Prostate gland (tissue), 2 donors: Measurements from ENCODE around the gene CAMK2N1. TPM values are rescaled to one million over a fixed set of nuclear protein-coding genes. Genes with fewer than 3 reads are reported as not detected.

Experiments used
- DNase-seq: peaks from one replicate; pipeline ENCODE4 v3.0.0-alpha.2; 2019; ENCODE audit warnings: low spot score
- H3K27ac ChIP-seq, 2 donors: fragments of 200-600 bp; sonication (generic); 2 replicates each; pipeline ENCODE4 v1.5.1; 2017 to 2019
- H3K27me3 ChIP-seq: fragments of 200-600 bp; sonication (generic); replicated peaks from 2 replicates; pipeline ENCODE4 v1.5.1; 2019; ENCODE audit not compliant: insufficient read depth
- H3K36me3 ChIP-seq, 2 donors: fragments of 200-600 bp; sonication (generic); 1 replicate in 1 of 2; 2 replicates in 1 of 2; pipeline versions ENCODE4 v1.5.1 to v1.8.1; 2017 to 2019
- H3K4me1 ChIP-seq: fragments of 200-600 bp; sonication (generic); replicated peaks from 2 replicates; pipeline ENCODE4 v1.5.1; 2019
- H3K4me3 ChIP-seq, 2 donors: fragments of 200-600 bp; sonication (generic); 2 replicates each; pipeline ENCODE4 v1.5.1; 2017 to 2019
- H3K9me3 ChIP-seq: fragments of 200-600 bp; sonication (generic); 2 replicates; pipeline ENCODE4 v1.5.1; 2017
- CTCF ChIP-seq, 4 experiments: fragments of 200-600 bp in 2 of 4; fragments of 450-650 bp in 2 of 4; sonication (generic) in 2 of 4; IDR thresholded peaks; 1 replicate in 3 of 4; 2 replicates in 1 of 4; pipeline ENCODE4 v1.5.1; 2016 to 2019; ENCODE audit warnings: antibody characterized with exemption in 4 of 4, mild to moderate bottlenecking in 2 of 4, moderate library complexity in 2 of 4
- POLR2A ChIP-seq: fragments of 450-650 bp; IDR thresholded peaks from one replicate; pipeline ENCODE4 v1.6.1; 2016; ENCODE audit warnings: antibody characterized with exemption, mild to moderate bottlenecking
- POLR2AphosphoS5 ChIP-seq: sonication (generic); formaldehyde crosslinking; IDR thresholded peaks from one replicate; pipeline ENCODE4 v1.6.1; 2017; ENCODE audit warnings: antibody characterized with exemption
- WGBS: methylation state at CpG from one replicate; pipeline ENCODE4 v1.1.5; 2018; 5-methylcytosine and 5-hydroxymethylcytosine counted together
- intact Hi-C: fragments of 100-400 bp; cut with DNase I; formaldehyde crosslinking; loops from one replicate; pipeline ENCODE4 v1.14.2; 2022
- total RNA-seq, 2 donors: library from RNA; depleted of rRNA; stranded (reverse); fragments of >200 nt; gene quantifications; one replicate each; pipeline ENCODE4 v1.1.0, GENCODE V29; 2016

Gene CAMK2N1
- total RNA-seq, 2 donors from 2014 or later = 12.7 to 17.4 TPM

- DNase-seq = no peak
- WGBS = 55% methylated on average over 9 of the region's 9 CpGs
- intact Hi-C loops = no loop called here
- H3K4me3 ChIP-seq = no peak overlapping the region
- H3K27me3 ChIP-seq = no peaks in the 10 kb centered on the region
- no peaks in the 10 kb centered on the region for H3K36me3 ChIP-seq
- no peak for TF ChIP-seq POLR2AphosphoS5
- TF ChIP-seq POLR2A = no peak
- TF ChIP-seq CTCF (IDR thresholded peaks at IDR 0.05) = no peak
- H3K27ac ChIP-seq = no peak overlapping the region
- H3K4me1 ChIP-seq = no peaks in the 10 kb centered on the region
- H3K9me3 ChIP-seq = no peaks in the 10 kb centered on the region
Observed at GRCh38 chr1:20466273-20466672, 19.7 kb downstream of the CAMK2N1 start.

GRCh38 chr1:20465187-20465586 is 20.8 kb downstream of the CAMK2N1 start:
- H3K4me1 ChIP-seq = no peaks in the 10 kb centered on the region
- H3K27ac ChIP-seq = no peak overlapping the region
- H3K4me3 ChIP-seq = no peak overlapping the region
- no peak for TF ChIP-seq POLR2AphosphoS5
- TF ChIP-seq POLR2A = no peak
- no peak for TF ChIP-seq CTCF (IDR thresholded peaks at IDR 0.05)
- 66% methylated on average over 5 of the region's 5 CpGs for WGBS
- H3K9me3 ChIP-seq = no peaks in the 10 kb centered on the region
- no peak for DNase-seq
- H3K36me3 ChIP-seq = no peaks in the 10 kb centered on the region
- intact Hi-C loops = no loop called here
- no peaks in the 10 kb centered on the region for H3K27me3 ChIP-seq

- no peak for DNase-seq
- no peak overlapping the region for H3K4me3 ChIP-seq
- 86% methylated on average over 1 of the region's 1 CpG for WGBS
- intact Hi-C loops = no loop called here
- no peaks in the 10 kb centered on the region for H3K27me3 ChIP-seq
- no peaks in the 10 kb centered on the region for H3K4me1 ChIP-seq
- H3K27ac ChIP-seq = no peak overlapping the region
- H3K36me3 ChIP-seq = no peaks in the 10 kb centered on the region
- no peaks in the 10 kb centered on the region for H3K9me3 ChIP-seq
- TF ChIP-seq POLR2A = no peak
- no peak for TF ChIP-seq CTCF (IDR thresholded peaks at IDR 0.05)
- TF ChIP-seq POLR2AphosphoS5 = no peak
Observed at GRCh38 chr1:20463502-20463901, 22.5 kb downstream of the CAMK2N1 start.

- Histone ChIP-seq H3K27ac (no peak overlapping the region), H3K9me3 (no peaks in the 10 kb centered on the region), H3K4me1 (no peaks in the 10 kb centered on the region), H3K27me3 (no peaks in the 10 kb centered on the region), H3K36me3 (no peaks in the 10 kb centered on the region), H3K4me3 (no peak overlapping the region)
- no peak for TF ChIP-seq POLR2A
- TF ChIP-seq CTCF (IDR thresholded peaks at IDR 0.05) = no peak
- TF ChIP-seq POLR2AphosphoS5 = no peak
- no peak for DNase-seq
- 88% methylated on average over 3 of the region's 3 CpGs for WGBS
- intact Hi-C loops = no loop called here
Observed at GRCh38 chr1:20462397-20462796, 23.6 kb downstream of the CAMK2N1 start.

GRCh38 chr1:20458717-20459116 is 27.3 kb downstream of the CAMK2N1 start:
- H3K4me1 ChIP-seq = no peaks in the 10 kb centered on the region
- no peaks in the 10 kb centered on the region for H3K9me3 ChIP-seq
- DNase-seq = no peak
- H3K4me3 ChIP-seq = no peak overlapping the region
- intact Hi-C loops = no loop called here
- no peaks in the 10 kb centered on the region for H3K36me3 ChIP-seq
- no peaks in the 10 kb centered on the region for H3K27me3 ChIP-seq
- whole genome bisulfite sequencing = 96% methylated on average over 2 of the region's 2 CpGs
- TF ChIP-seq CTCF (IDR thresholded peaks at IDR 0.05) = no peak
- no peak for TF ChIP-seq POLR2A
- no peak for TF ChIP-seq POLR2AphosphoS5
- no peak overlapping the region for H3K27ac ChIP-seq
